Putamen (tissue), 1 donor: ENCODE measurements around the gene BMPR1B.
"Not testable (repeated sequence)": the region's sequence is repeated elsewhere in the genome, so short reads cannot be mapped to it uniquely, and the experiment has no call there.

Experiments
- DNase-seq: peaks from one replicate; pipeline ENCODE4 v3.0.0-alpha.2; 2016; ENCODE audit warnings: low spot score

BMPR1B gene

GRCh38 chr4:95038791-95039190, 281.0 kb downstream of the BMPR1B start:
- DNase-seq = no peak

DNA sequence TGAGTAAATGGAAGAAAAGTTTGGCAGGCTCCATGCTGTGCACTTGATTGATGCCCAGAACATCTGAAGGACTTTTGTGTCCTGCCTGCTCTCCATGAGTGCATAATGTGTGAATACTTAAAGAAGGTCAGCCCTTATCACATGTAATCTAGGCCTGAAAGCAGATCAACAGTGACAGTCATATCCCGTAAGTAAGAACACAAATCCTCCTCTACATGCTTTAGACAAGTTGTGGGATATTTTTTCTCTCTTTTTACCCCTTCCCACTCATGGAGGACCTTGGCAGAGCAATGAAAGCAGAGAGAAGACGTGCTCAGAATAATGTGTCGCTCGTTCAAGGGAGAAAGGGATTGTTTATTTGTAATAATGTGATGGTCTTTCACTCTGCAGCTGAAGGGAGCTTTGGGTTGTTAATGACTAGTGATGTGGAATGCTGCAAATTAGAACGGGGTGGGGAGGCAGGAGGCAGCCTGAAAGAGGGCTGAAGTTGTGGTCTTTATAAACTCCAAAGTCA, 286.6 kb downstream of the BMPR1B start:
- peak; percentile 71 for DNase-seq

DNA sequence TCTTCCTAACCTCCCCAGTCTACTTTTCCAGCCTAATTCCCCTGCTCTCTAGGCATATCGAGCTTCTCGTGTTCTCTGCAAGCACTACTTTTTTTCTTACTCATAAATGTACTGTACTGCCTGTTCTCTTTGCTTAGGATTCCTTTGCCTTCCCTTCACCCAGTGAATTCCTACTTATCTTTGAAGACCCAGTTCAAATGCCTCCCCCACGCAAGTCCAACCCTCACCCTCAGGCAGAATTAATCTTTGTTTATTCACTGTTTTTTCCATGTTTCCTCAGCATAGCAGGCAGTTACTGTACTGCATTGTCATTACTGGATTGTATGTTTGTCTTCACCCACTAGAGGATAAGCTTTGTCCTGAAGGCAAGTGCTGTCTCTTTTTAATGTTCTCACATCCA, 287.7 kb downstream of the BMPR1B start:
- DNase-seq = no peak

DNA sequence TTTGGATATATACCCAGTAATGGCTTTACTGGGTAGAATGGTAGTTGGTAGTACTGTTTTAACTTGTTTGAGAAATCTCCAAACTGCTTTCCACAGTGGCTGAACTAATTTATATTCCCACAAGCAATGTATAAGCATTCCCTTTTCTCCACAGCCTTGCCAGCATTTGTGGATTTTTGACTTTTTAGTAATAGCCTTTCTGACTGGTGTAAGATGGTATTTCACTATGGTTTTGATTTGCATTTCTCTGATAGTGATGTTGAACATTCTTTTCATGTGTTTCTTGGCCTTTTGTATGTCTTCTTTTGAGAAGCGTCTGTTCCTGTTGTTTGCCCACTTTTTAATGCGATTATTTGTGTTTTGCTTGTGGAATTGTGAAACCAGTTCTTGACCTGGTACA, 290.5 kb downstream of the BMPR1B start:
- no peak for DNase-seq

DNA sequence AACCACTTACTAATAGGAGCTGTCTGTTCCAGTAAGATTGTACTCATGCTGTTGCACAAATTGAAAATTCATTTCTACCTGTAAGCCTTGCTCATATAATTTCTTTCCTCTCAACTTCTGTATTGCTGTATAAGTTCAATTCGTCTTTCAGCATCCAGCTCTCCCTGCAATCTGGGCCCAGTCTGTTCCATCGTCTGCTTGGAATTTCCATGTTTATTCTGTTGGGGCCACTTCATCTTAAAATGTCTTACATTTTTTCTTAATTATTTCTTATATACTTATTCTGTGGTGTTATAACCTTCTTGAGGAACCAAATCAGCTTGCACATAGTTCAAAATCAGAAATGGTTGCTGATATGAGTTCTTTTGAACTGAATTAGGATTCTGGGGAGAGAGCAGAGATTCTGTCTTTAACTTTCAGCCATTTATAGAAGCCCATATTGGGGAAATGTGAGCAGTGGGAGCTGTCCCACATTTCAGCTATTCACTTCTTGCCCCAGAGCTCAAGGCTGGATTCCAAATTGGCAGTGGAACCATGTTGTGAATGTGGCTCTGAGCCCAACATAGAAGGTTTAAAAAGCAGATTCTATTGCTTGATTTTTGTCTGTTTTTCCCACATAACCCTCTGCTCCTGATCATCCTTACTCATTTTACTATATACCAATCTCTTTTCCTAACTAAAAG, 291.9 kb downstream of the BMPR1B start:
- DNase-seq = peak; percentile 28

DNA sequence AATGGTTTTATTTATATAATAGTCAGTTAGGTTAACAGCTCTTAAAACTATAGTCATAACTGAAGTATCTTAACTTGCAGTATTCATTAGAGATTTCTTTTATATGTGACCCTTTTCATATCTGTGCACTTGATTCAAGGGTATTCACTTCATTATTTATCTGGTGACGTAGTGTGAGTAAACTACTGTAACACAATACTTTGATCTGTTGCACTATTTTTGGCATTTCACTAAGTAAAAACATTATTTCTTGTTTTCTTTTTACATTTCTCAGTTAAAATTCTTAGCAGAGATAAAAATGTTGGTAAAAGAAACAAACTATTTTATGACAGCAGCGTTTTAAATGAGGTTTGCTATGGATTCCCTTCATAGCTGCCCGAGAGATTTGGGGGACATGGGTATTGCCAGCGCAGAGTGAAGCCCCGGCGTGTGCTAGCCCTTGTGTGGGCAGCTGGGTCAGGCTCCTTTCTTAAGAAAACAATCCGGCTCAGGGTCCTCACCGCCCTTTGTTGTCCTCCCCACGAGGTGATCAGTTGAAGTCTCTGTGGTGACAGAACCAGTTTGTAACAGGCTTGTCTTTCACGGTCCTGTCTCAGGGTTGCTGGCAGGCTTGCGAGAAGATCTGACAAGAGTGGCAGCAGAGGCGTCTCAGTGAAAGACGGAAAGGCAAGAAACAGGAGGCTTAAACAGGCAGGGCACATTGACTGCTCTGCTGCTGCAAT, 293.4 kb downstream of the BMPR1B start:
- DNase-seq = no peak

- DNase-seq = no peak
Measured at GRCh38 chr4:95051702-95052020, 293.9 kb downstream of the BMPR1B start.

DNA sequence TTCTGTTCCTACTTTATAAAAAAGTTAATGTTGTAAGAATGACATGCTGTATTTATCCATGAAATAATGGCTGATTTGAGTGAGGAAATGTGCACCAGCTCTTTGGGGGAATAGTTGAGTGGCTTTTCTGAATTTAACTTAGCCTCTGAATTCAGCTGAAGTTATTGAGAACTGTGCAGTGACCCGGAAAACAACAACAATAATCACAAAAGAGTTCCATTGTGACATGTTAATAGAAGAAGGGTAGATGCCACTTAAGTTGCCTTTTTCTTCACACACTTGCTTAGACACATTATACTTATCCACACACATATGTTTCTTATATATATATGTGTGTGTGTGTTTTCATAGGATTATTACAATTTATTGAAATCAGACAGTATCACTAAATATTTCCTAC, 301.2 kb downstream of the BMPR1B start:
- DNase-seq = no peak

GRCh38 chr4:95059663-95060062, 301.9 kb downstream of the BMPR1B start:
- no peak for DNase-seq

GRCh38 chr4:95061220-95061619, 303.5 kb downstream of the BMPR1B start:
- DNase-seq = no peak

- not testable (repeated sequence) for DNase-seq
Measured at GRCh38 chr4:95061801-95062200, 304.0 kb downstream of the BMPR1B start.

GRCh38 chr4:95066050-95066449, 308.3 kb downstream of the BMPR1B start:
- no peak for DNase-seq

GRCh38 chr4:95068401-95068800, 310.6 kb downstream of the BMPR1B start:
- DNase-seq = no peak

DNA sequence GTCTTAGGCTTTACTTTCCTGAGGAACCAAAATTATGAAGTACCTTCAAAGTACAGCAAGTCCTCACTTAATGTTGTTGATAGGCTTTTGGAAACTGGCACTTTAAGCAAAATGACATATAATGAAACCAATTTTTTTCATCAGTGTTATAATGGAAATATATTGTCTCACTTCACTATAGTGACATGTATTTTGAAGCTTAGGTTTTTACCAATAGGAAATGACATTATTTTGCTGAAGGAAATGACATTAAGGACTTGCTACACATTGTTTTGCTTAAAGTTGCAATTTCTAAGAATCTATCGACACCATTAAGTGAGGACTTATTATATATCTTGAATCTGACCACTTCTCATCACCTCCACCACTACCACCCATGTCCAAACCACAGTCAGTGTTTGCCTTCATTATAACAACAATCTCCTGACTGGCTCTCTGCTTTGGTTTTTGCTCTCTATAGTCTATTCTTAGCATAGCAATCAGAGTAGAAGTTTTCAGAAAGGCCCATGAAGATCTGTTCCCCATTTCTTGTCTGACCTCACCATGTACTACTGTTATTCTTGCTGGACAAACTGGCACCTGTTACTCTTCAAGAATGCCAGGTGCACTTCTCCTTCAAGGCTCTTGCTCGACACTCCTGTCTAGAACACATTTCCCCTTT, 311.2 kb downstream of the BMPR1B start:
- no peak for DNase-seq

DNA sequence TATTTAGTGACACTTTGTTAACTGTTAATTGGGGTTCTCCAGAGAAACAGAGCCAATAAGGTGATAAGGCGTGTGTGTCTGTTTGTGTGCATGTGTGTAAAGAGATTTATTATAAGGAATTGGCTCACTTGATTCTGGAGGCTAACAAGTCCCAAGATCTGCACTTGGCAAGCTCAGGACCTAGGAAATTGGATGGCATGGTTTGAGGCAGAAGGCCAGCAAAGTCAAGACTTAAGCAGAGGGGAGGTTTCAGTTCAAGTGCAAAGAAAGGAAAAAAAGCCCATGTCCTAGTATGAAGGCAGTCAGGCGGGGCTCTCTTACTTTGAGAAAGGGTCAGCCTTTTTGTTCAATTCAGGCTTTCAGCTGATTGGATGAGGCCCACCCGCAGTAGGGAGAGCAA, 314.1 kb downstream of the BMPR1B start:
- no peak for DNase-seq

GRCh38 chr4:95073646-95074045, 315.9 kb downstream of the BMPR1B start:
- no peak for DNase-seq

- no peak for DNase-seq
Measured at GRCh38 chr4:95077864-95078263, 320.1 kb downstream of the BMPR1B start.

DNA sequence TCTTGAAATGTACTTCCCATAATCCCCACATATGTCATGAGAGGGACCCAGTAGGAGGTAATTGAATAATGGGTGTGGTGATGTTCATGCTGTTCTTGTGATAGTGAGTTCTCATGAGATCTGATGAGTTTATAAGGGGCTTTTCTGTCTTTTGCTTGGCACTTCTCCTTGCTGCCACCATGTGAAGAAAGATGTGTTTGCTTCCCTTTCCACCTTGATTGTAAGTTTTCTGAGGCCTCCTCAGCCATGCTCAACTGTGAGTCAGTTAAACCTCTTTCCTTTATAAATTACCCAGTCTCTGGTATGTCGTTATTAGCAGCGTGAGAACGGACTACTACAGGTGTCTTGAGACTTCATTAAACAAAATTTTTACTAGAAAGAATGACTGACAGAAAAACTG, 323.2 kb downstream of the BMPR1B start:
- no peak for DNase-seq

GRCh38 chr4:95084584-95084983, 326.8 kb downstream of the BMPR1B start:
- no peak for DNase-seq

DNA sequence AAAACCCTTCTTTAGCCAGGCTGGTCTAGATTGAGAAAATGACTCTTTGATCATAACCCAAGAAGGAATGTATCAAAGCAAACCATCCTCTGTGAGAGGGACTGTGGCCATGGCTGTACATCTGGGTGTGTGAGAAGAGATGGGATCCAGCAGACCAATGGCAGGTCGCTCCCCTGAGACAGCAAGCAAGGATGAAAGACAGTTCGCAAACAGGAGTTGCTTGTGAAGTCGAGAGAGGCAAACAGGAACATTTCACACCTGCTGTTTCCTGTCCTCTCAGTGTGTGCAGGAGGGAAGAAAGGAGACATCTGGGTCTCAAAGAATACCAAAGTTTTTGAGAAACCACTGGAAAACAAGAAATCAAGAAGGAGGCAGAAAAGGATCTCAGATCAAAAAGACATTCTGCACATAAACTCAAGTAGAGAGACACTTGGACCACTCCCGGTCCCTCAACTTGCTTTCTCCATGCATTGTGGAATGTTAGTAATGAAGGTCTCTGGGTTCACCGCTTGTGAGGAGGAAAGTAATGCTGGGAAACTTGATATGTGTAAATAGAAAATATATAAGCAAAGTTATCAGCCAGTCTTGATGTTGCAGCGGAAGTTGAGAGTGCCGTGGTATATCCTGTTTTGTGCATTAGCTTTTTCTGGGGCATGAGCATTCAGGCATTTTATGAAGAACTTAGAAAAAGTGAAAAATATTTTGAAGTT, 327.5 kb downstream of the BMPR1B start:
- DNase-seq = no peak

GRCh38 chr4:95086551-95086950, 328.8 kb downstream of the BMPR1B start:
- DNase-seq = no peak

DNA sequence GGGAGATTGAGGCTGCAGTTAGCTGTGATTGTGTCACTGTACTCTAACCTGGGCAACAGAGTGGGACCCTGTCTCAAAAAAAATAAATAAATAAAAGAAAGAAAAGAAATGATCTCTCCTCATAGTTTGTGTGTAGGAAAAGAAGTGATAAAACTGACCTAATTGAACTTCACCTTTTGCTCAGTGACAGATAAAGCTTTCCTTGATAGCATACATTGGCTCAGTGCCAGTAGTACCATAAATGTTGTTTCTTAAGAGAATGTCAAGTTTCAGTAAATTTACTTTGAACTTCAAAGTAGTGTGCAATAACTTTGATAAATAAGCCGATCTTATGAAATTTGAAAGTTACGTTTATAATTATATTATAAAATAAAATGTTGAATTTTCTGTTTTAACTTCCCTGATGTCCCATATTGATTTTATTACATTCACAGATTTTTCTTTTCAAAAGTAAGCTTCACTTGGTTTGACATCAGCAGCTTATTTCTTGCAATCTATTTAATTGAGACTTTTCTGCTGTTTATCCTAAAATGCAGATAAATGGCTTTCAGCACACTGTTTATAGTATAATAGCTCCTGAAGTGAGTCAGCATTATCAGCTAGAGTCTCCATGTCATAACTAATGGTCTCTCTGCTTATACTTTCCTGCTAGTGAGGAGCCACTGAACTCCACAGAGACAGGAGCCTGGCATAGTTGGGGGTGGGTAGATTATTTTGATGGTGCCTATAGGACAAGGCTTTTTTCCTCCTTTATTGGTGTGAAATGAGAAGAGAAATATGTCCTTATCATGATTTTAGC, 330.1 kb downstream of the BMPR1B start:
- no peak for DNase-seq
